Measurements from ENCODE around the gene CXCL12.

GRCh38 chr10:44366941-44367630 is 17.8 kb downstream of the CXCL12 start:
- TF ChIP-seq, protein P1, sequence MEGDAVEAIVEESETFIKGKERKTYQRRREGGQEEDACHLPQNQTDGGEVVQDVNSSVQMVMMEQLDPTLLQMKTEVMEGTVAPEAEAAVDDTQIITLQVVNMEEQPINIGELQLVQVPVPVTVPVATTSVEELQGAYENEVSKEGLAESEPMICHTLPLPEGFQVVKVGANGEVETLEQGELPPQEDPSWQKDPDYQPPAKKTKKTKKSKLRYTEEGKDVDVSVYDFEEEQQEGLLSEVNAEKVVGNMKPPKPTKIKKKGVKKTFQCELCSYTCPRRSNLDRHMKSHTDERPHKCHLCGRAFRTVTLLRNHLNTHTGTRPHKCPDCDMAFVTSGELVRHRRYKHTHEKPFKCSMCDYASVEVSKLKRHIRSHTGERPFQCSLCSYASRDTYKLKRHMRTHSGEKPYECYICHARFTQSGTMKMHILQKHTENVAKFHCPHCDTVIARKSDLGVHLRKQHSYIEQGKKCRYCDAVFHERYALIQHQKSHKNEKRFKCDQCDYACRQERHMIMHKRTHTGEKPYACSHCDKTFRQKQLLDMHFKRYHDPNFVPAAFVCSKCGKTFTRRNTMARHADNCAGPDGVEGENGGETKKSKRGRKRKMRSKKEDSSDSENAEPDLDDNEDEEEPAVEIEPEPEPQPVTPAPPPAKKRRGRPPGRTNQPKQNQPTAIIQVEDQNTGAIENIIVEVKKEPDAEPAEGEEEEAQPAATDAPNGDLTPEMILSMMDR (IDR thresholded peaks at IDR 0.05; ENCODE audit: borderline replicate concordance, extremely low read depth, low read length, poor library complexity, severe bottlenecking): no peak
- no peak for TF ChIP-seq EZH2 (IDR thresholded peaks at IDR 0.05; ENCODE audit: borderline replicate concordance, low read depth, low read length, severe bottlenecking)

Data from DND-41 (cell line).